A549 (cell line): Measurements from ENCODE around the gene NTM. TPM values are rescaled to one million over a fixed set of nuclear protein-coding genes. Genes with fewer than 3 reads are reported as not detected.

Source experiments
- ATAC-seq, 2 experiments: fragments of 200-7000 bp in 1 of 2; fragments of >200 bp in 1 of 2; cut with Nextera tagmentation in 1 of 2; cut with Tn5 transposase in 1 of 2; 3 replicates each; pipeline versions ENCODE4 v1.8.0 to v1.9.1; 2018 to 2020; ENCODE audit warnings: mild to moderate bottlenecking in 1 of 2, moderate library complexity in 1 of 2
- CTCF ChIA-PET: fragments of 300-600 bp; sonication (Branson Sonifier 250); formaldehyde crosslinking; extraction: SDS; loops from one replicate; lab custom pipeline; 2021; ENCODE audit warnings: antibody characterized with exemption, inconsistent platforms; lab: Yijun Ruan, JAX
- POLR2A ChIA-PET: fragments of 350-600 bp; formaldehyde crosslinking; extraction: SDS; loops from one replicate; lab custom pipeline; 2021; ENCODE audit warnings: antibody characterized with exemption, inconsistent platforms; lab: Yijun Ruan, JAX
- DNase-seq, 2 experiments: peaks; one replicate each; pipeline versions ENCODE4 v3.0.0 to v3.0.0-alpha.2; 2011 to 2016; ENCODE audit warnings: low read depth in 1 of 2, low spot score in 1 of 2
- FAIRE-seq: peaks from 2 replicates; lab custom pipeline; 2011; peaks lifted over from hg19 to GRCh38; lab: Jason Lieb, UNC
- H3K27ac ChIP-seq, 2 experiments: fragments of >200 bp; sonication (Bioruptor Twin); formaldehyde crosslinking; 3 replicates each; pipeline ENCODE4 v1.5.1; 2016 to 2017
- H3K4me1 ChIP-seq: fragments of >200 bp; sonication (Bioruptor Twin); formaldehyde crosslinking; 3 replicates; pipeline ENCODE4 v1.6.1; 2016
- H3K4me2 ChIP-seq: fragments of >200 bp; sonication (Bioruptor Twin); formaldehyde crosslinking; 3 replicates; pipeline ENCODE4 v1.6.1; 2016
- H3K4me3 ChIP-seq: fragments of >200 bp; sonication (Bioruptor Twin); formaldehyde crosslinking; 3 replicates; pipeline ENCODE4 v1.5.1; 2016
- H3K9me3 ChIP-seq: fragments of >200 bp; sonication (Bioruptor Twin); formaldehyde crosslinking; 3 replicates; pipeline ENCODE4 v1.6.1; 2016
- CBX2 ChIP-seq: fragments of 200-600 bp; sonication (generic); IDR thresholded peaks from 2 replicates; pipeline ENCODE4 v1.6.1; 2016; ENCODE audit warnings: low read depth, mild to moderate bottlenecking, borderline replicate concordance
- CBX8 ChIP-seq: fragments of 200-600 bp; sonication (generic); IDR thresholded peaks from 2 replicates; pipeline ENCODE4 v1.6.1; 2016
- CEBPB ChIP-seq, 2 experiments: fragments of >200 bp in 1 of 2; sonication (Bioruptor Twin) in 1 of 2; formaldehyde crosslinking in 1 of 2; IDR thresholded peaks; 2 replicates each; pipeline ENCODE4 v1.6.1; 2012 to 2016
- CHD2 ChIP-seq: fragments of 150-350 bp; IDR thresholded peaks from 2 replicates; pipeline ENCODE4 v1.6.1; 2014; ENCODE audit warnings: low read length; ENCODE audit not compliant: partially characterized antibody
- EHMT2 ChIP-seq: fragments of 200-600 bp; sonication (generic); IDR thresholded peaks from 2 replicates; pipeline ENCODE4 v1.6.1; 2016; ENCODE audit warnings: antibody characterized with exemption, low read depth, mild to moderate bottlenecking, moderate library complexity
- ELK1 ChIP-seq: fragments of 150-350 bp; IDR thresholded peaks from 2 replicates; pipeline ENCODE4 v1.6.1; 2014; ENCODE audit warnings: low read depth, mild to moderate bottlenecking, low read length
- EP300 ChIP-seq, 2 experiments: fragments of >200 bp; sonication (Bioruptor Twin); formaldehyde crosslinking; IDR thresholded peaks; 2 replicates in 1 of 2; 3 replicates in 1 of 2; pipeline ENCODE4 v1.6.1; 2016 to 2017
- ESRRA ChIP-seq: fragments of 150-350 bp; IDR thresholded peaks from 2 replicates; pipeline ENCODE4 v1.6.1; 2014; ENCODE audit warnings: mild to moderate bottlenecking, low read length, borderline replicate concordance
- GATA3 ChIP-seq: IDR thresholded peaks from 2 replicates; pipeline ENCODE4 v1.6.1; 2012; ENCODE audit warnings: borderline replicate concordance
- HMGXB4 ChIP-seq: fragments of 250-450 bp; sonication (Bioruptor Pico); IDR thresholded peaks from 2 replicates; pipeline ENCODE4 v1.5.0; 2021; ENCODE audit warnings: mild to moderate bottlenecking, moderate library complexity, borderline replicate concordance
- HOXA7 ChIP-seq: fragments of 250-450 bp; sonication (Bioruptor Pico); IDR thresholded peaks from 2 replicates; pipeline ENCODE4 v1.5.0; 2020; ENCODE audit warnings: mild to moderate bottlenecking, moderate library complexity
- HOXB13 ChIP-seq: fragments of 250-450 bp; sonication (Bioruptor Pico); IDR thresholded peaks from 2 replicates; pipeline ENCODE4 v1.5.0; 2020; ENCODE audit warnings: low read depth, mild to moderate bottlenecking, moderate library complexity
- JUN ChIP-seq, 2 experiments: fragments of >200 bp; sonication (Bioruptor Twin); formaldehyde crosslinking; IDR thresholded peaks; 2 replicates in 1 of 2; 3 replicates in 1 of 2; pipeline ENCODE4 v1.6.1; 2016 to 2017
- KDM5A ChIP-seq: fragments of 200-600 bp; sonication (generic); IDR thresholded peaks from 2 replicates; pipeline ENCODE4 v1.6.1; 2016; ENCODE audit warnings: antibody characterized with exemption, mild to moderate bottlenecking
- MAFK ChIP-seq: fragments of 450-650 bp; IDR thresholded peaks from 2 replicates; pipeline ENCODE4 v1.6.1; 2014; ENCODE audit not compliant: partially characterized antibody
- NPAS2 ChIP-seq: fragments of 250-450 bp; sonication (Bioruptor Pico); IDR thresholded peaks from 2 replicates; pipeline ENCODE4 v1.8.0; 2022; ENCODE audit warnings: mild to moderate bottlenecking, moderate library complexity, borderline replicate concordance
- NR3C1 ChIP-seq: fragments of >200 bp; sonication (Bioruptor Twin); formaldehyde crosslinking; IDR thresholded peaks from 3 replicates; pipeline ENCODE4 v1.6.1; 2017
- PBX3 ChIP-seq: IDR thresholded peaks from 2 replicates; pipeline ENCODE4 v1.6.1; 2012
- PHF8 ChIP-seq: fragments of 200-600 bp; sonication (generic); IDR thresholded peaks from 2 replicates; pipeline ENCODE4 v1.6.1; 2016; ENCODE audit warnings: low read depth, mild to moderate bottlenecking, antibody characterized with exemption, moderate library complexity, borderline replicate concordance
- POLR2AphosphoS2 ChIP-seq: conservative IDR thresholded peaks from 2 replicates; pipeline ENCODE4 v1.6.1; 2012; ENCODE audit warnings: low read length, improper control_type of control experiment, inconsistent platforms
- RNF2 ChIP-seq: fragments of 200-600 bp; sonication (generic); IDR thresholded peaks from 2 replicates; pipeline ENCODE4 v1.6.1; 2016; ENCODE audit warnings: low read depth, mild to moderate bottlenecking, antibody characterized with exemption, moderate library complexity, borderline replicate concordance
- SMC3 ChIP-seq: fragments of >200 bp; sonication (Bioruptor Twin); formaldehyde crosslinking; IDR thresholded peaks from 3 replicates; pipeline ENCODE4 v1.6.1; 2018; ENCODE audit warnings: inconsistent platforms
- SREBF2 ChIP-seq: fragments of 450-650 bp; IDR thresholded peaks from 2 replicates; pipeline ENCODE4 v1.6.1; 2014; ENCODE audit warnings: mild to moderate bottlenecking, moderate library complexity
- TP53 ChIP-seq: fragments of 250-450 bp; sonication (Bioruptor Pico); IDR thresholded peaks from 2 replicates; pipeline ENCODE4 v1.5.0; 2021; ENCODE audit warnings: mild to moderate bottlenecking, moderate library complexity
- USF2 ChIP-seq: fragments of 450-650 bp; IDR thresholded peaks from 2 replicates; pipeline ENCODE4 v1.6.1; 2014; ENCODE audit warnings: antibody characterized with exemption
- ZNF302 ChIP-seq: fragments of 250-450 bp; sonication (Bioruptor Pico); IDR thresholded peaks from 2 replicates; pipeline ENCODE4 v1.9.0; 2021; ENCODE audit warnings: inconsistent platforms, mild to moderate bottlenecking, moderate library complexity
- whole genome bisulfite sequencing: methylation state at CpG from one replicate; pipeline ENCODE4 v1.1.6; 2017; ENCODE audit errors: missing lambda C conversion rate; 5-methylcytosine and 5-hydroxymethylcytosine counted together
- polyA plus RNA-seq, 4 experiments: library from polyadenylated mRNA; depleted of rRNA in 3 of 4; stranded (reverse); fragments of >200 nt; fragmentation: RNase III in 1 of 4; extraction: RNeasy Plus Mini Kit Qiagen cat#74134 plus additional on column Dnase treatment in 1 of 4; gene quantifications; 2 replicates in 3 of 4; 3 replicates in 1 of 4; pipeline ENCODE4 v1.2.3, GENCODE V29; 2011 to 2017

Gene NTM
- polyA plus RNA-seq, 2 of the 4 experiments (the other 2 are of a cell fraction): not detected

GRCh38 chr11:131810541-131810940 is 440.1 kb downstream of the NTM start:
- WGBS: 0% methylated on average over 1 of the region's 3 CpGs

GRCh38 chr11:131811383-131811782 is 441.0 kb downstream of the NTM start:
- no peak for FAIRE-seq
- POLR2A ChIA-PET: no interaction called here

More at GRCh38 chr11:131810541-131810940, 440.1 kb downstream of the NTM start:
- ChIA-PET CTCF (no interaction called here), POLR2A (no interaction called here)
- ATAC-seq: no peak
- FAIRE-seq: no peak
- Histone ChIP-seq H3K9me3 (no peaks in the 10 kb centered on the region), H3K4me1 (no peaks in the 10 kb centered on the region), H3K4me2 (no peak overlapping the region), H3K27ac (no peak overlapping the region), H3K4me3 (no peak overlapping the region)
- DNase-seq: no peak
- no peak for TF ChIP-seq RNF2
- no peak for TF ChIP-seq POLR2AphosphoS2
- TF ChIP-seq PBX3: no peak
- TF ChIP-seq EHMT2: no peak
- no peak for TF ChIP-seq CBX8
- TF ChIP-seq ESRRA: no peak
- no peak for TF ChIP-seq GATA3
- no peak for TF ChIP-seq CBX2
- no peak for TF ChIP-seq SREBF2
- TF ChIP-seq HOXB13 (CRISPR knock-in tag): no peak

GRCh38 chr11:131814108-131814507 is 443.7 kb downstream of the NTM start:
- Histone ChIP-seq H3K4me1 (no peaks in the 10 kb centered on the region), H3K4me3 (no peak overlapping the region), H3K9me3 (no peaks in the 10 kb centered on the region), H3K27ac (no peak overlapping the region), H3K4me2 (no peak overlapping the region)
- ATAC-seq: no peak
- ChIA-PET POLR2A (no interaction called here), CTCF (no interaction called here)
- 14% methylated on average over 4 of the region's 4 CpGs for WGBS
- FAIRE-seq: no peak
- no peak for DNase-seq
- TF ChIP-seq KDM5A (no peak), CHD2 (no peak), JUN (IDR thresholded peaks at IDR 0.05) (no peak), MAFK (no peak), POLR2AphosphoS2 (no peak), NPAS2 (CRISPR knock-in tag) (no peak), USF2 (no peak), HOXA7 (CRISPR knock-in tag) (no peak), NR3C1 (no peak)

More at GRCh38 chr11:131811383-131811782, 441.0 kb downstream of the NTM start:
- Histone ChIP-seq H3K4me3 (no peak overlapping the region), H3K4me2 (no peak overlapping the region), H3K9me3 (no peaks in the 10 kb centered on the region), H3K27ac (no peak overlapping the region), H3K4me1 (no peaks in the 10 kb centered on the region)
- ATAC-seq: no peak
- TF ChIP-seq CHD2 (no peak), EP300 (IDR thresholded peaks at IDR 0.05) (no peak), PHF8 (no peak), CEBPB (IDR thresholded peaks at IDR 0.05) (no peak), GATA3 (no peak), TP53 (CRISPR knock-in tag) (no peak), HMGXB4 (CRISPR knock-in tag) (no peak), ELK1 (no peak), HOXA7 (CRISPR knock-in tag) (no peak), ESRRA (no peak), SMC3 (no peak), ZNF302 (CRISPR knock-in tag) (no peak), MAFK (no peak), JUN (IDR thresholded peaks at IDR 0.05) (no peak)
- no peak for DNase-seq
- CTCF ChIA-PET: no interaction called here
- 6% methylated on average over 2 of the region's 3 CpGs for WGBS
